SU-DHL-6 (cell line): ENCODE data around the gene PLOD2.

Source experiments
- CTCF ChIP-seq: fragments of 200-600 bp; sonication (generic); IDR thresholded peaks from one replicate; pipeline ENCODE4 v1.5.1; 2017; ENCODE audit warnings: antibody characterized with exemption, mild to moderate bottlenecking, low read length, moderate library complexity; ENCODE audit not compliant: insufficient read depth, poor library complexity, severe bottlenecking
- EZH2phosphoT487 ChIP-seq: fragments of 200-600 bp; sonication (generic), shearing (Covaris generic); conservative IDR thresholded peaks from 2 replicates; pipeline ENCODE4 v1.6.1; 2018; ENCODE audit warnings: mild to moderate bottlenecking, antibody characterized with exemption, low read length, moderate library complexity, mixed read lengths

GRCh38 chr3:146160964-146161662, at the start of gene PLOD2:
- TF ChIP-seq CTCF, result no peak
- no peak for TF ChIP-seq EZH2phosphoT487
